SK-N-SH (cell line): Measurements from ENCODE around the gene FAM107B. TPM values are rescaled to one million over a fixed set of nuclear protein-coding genes. Genes with fewer than 3 reads are reported as not detected.

Experiments
- CTCF ChIA-PET: fragments of 300-600, 350-600 bp; formaldehyde crosslinking; extraction: SDS; loops from one replicate; lab custom pipeline; 2021; lab: Yijun Ruan, JAX
- POLR2A ChIA-PET: fragments of 350-600 bp; sonication (Branson Sonifier 250); formaldehyde crosslinking; extraction: SDS; loops from one replicate; lab custom pipeline; 2020; ENCODE audit warnings: antibody characterized with exemption, inconsistent platforms; lab: Yijun Ruan, JAX
- DNase-seq: peaks from one replicate; pipeline ENCODE4 v3.0.0; 2012
- H2AFZ ChIP-seq: fragments of 200-600 bp; sonication (generic); 2 replicates; pipeline ENCODE4 v1.8.1; 2016; ENCODE audit warnings: antibody characterized with exemption, mild to moderate bottlenecking, low read depth
- H3F3A ChIP-seq: fragments of 200-600 bp; sonication (generic); replicated peaks from 2 replicates; pipeline ENCODE3; 2016; ENCODE audit warnings: antibody characterized with exemption, mild to moderate bottlenecking; ENCODE audit not compliant: insufficient read depth
- H3K27ac ChIP-seq, 2 experiments: fragments of 200-500 bp in 1 of 2; fragments of 200-600 bp in 1 of 2; sonication (Bioruptor generic) in 1 of 2; sonication (generic), shearing (Covaris generic) in 1 of 2; 2 replicates each; pipeline versions ENCODE4 v1.5.1 to v1.6.1; 2014 to 2016; ENCODE audit warnings: low read depth in 2 of 2, inconsistent platforms in 1 of 2, low read length in 1 of 2, mild to moderate bottlenecking in 1 of 2, mixed read lengths in 1 of 2
- H3K27me3 ChIP-seq: fragments of 200-600 bp; sonication (generic), shearing (Covaris generic); 2 replicates; pipeline ENCODE4 v1.6.1; 2016; ENCODE audit warnings: mixed run types; ENCODE audit not compliant: insufficient read depth
- H3K36me3 ChIP-seq, 2 experiments: fragments of 200-500 bp in 1 of 2; fragments of 200-600 bp in 1 of 2; sonication (Bioruptor generic) in 1 of 2; sonication (generic) in 1 of 2; replicated peaks in 1 of 2; 2 replicates each; pipeline versions ENCODE3 to v1.5.1; 2014 to 2016; ENCODE audit warnings: low read length in 1 of 2, mild to moderate bottlenecking in 1 of 2; ENCODE audit not compliant: insufficient read depth in 2 of 2, control insufficient read depth in 1 of 2
- H3K4me1 ChIP-seq, 2 experiments: fragments of 200-500 bp in 1 of 2; fragments of 200-600 bp in 1 of 2; sonication (Bioruptor generic) in 1 of 2; sonication (generic), shearing (Covaris generic) in 1 of 2; 2 replicates each; pipeline versions ENCODE4 v1.5.1 to v1.6.1; 2014 to 2016; ENCODE audit warnings: low read depth in 1 of 2, low read length in 1 of 2, mixed run types in 1 of 2; ENCODE audit not compliant: insufficient read depth in 2 of 2, control insufficient read depth in 1 of 2
- H3K4me2 ChIP-seq: fragments of 200-600 bp; sonication (generic), shearing (Covaris generic); 2 replicates; pipeline ENCODE4 v1.6.1; 2017; ENCODE audit warnings: mixed run types
- H3K4me3 ChIP-seq, 2 experiments: fragments of 200-500 bp in 1 of 2; fragments of 200-600 bp in 1 of 2; sonication (Bioruptor generic) in 1 of 2; sonication (generic), shearing (Covaris generic) in 1 of 2; 2 replicates each; pipeline versions ENCODE4 v1.5.1 to v1.8.1; 2014 to 2016; ENCODE audit warnings: low read depth in 2 of 2, inconsistent platforms in 1 of 2, low read length in 1 of 2, mild to moderate bottlenecking in 1 of 2, mixed read lengths in 1 of 2, moderate library complexity in 1 of 2
- H3K79me2 ChIP-seq: fragments of 200-600 bp; sonication (generic); 2 replicates; pipeline ENCODE4 v1.8.1; 2017; ENCODE audit warnings: mild to moderate bottlenecking; ENCODE audit not compliant: insufficient read depth
- H3K9ac ChIP-seq: fragments of 200-600 bp; sonication (generic); 2 replicates; pipeline ENCODE4 v1.6.1; 2017; ENCODE audit warnings: mixed run types
- H3K9me2 ChIP-seq: fragments of 200-600 bp; sonication (generic); 2 replicates; pipeline ENCODE4 v1.6.1; 2017; ENCODE audit warnings: mixed run types
- H3K9me3 ChIP-seq: fragments of 200-600 bp; sonication (generic); 2 replicates; pipeline ENCODE4 v1.6.1; 2017; ENCODE audit warnings: mixed run types, mild to moderate bottlenecking, moderate library complexity
- H4K20me1 ChIP-seq: fragments of 200-600 bp; sonication (generic); 2 replicates; pipeline ENCODE4 v1.6.1; 2017; ENCODE audit warnings: mild to moderate bottlenecking, mixed run types; ENCODE audit not compliant: insufficient read depth
- CTCF ChIP-seq: fragments of 200-600 bp; sonication (generic); IDR thresholded peaks from 2 replicates; pipeline ENCODE4 v1.6.1; 2017; ENCODE audit warnings: antibody characterized with exemption, mild to moderate bottlenecking, moderate library complexity
- FOXJ3 ChIP-seq: sonication (generic); formaldehyde crosslinking; IDR thresholded peaks from 2 replicates; pipeline ENCODE4 v1.5.1; 2020; ENCODE audit warnings: mild to moderate bottlenecking, missing genetic modification reagents
- JUND ChIP-seq: IDR thresholded peaks from 2 replicates; pipeline ENCODE4 v1.4.0; 2012
- NFIC ChIP-seq: IDR thresholded peaks from 2 replicates; pipeline ENCODE4 v1.4.0; 2012; ENCODE audit warnings: borderline replicate concordance
- REST ChIP-seq: IDR thresholded peaks from 2 replicates; pipeline ENCODE4 v1.6.1; 2012; ENCODE audit warnings: mild to moderate bottlenecking, low read depth, low read length, moderate library complexity
- RXRA ChIP-seq: IDR thresholded peaks from 2 replicates; pipeline ENCODE4 v1.4.0; 2012; ENCODE audit warnings: low read depth, mild to moderate bottlenecking, borderline replicate concordance
- SIN3A ChIP-seq: IDR thresholded peaks from 2 replicates; pipeline ENCODE4 v1.6.1; 2012; ENCODE audit warnings: low read depth, mild to moderate bottlenecking, low read length, moderate library complexity, borderline replicate concordance
- ZBTB33 ChIP-seq: IDR thresholded peaks from 2 replicates; pipeline ENCODE4 v1.4.0; 2012; ENCODE audit warnings: low read depth, borderline replicate concordance
- WGBS: methylation state at CpG from one replicate; pipeline ENCODE4 v1.1.6; 2017; ENCODE audit warnings: low lambda C conversion rate; 5-methylcytosine and 5-hydroxymethylcytosine counted together
- polyA plus RNA-seq, 3 experiments: library from polyadenylated mRNA; depleted of rRNA; stranded (reverse); fragments of >200 nt; gene quantifications; 2 replicates each; pipeline ENCODE4 v1.2.3, GENCODE V29; 2012
- TF ChIP-seq, protein P1 (sequence below): fragments of 150-350 bp; IDR thresholded peaks from 2 replicates; pipeline ENCODE4 v1.6.1; 2017; ENCODE audit warnings: antibody characterized with exemption, low read length, low read depth, borderline replicate concordance

Gene FAM107B
- polyA plus RNA-seq, 1 of the 3 experiments (the other 2 are of a cell fraction), result 1.0 TPM

DNA sequence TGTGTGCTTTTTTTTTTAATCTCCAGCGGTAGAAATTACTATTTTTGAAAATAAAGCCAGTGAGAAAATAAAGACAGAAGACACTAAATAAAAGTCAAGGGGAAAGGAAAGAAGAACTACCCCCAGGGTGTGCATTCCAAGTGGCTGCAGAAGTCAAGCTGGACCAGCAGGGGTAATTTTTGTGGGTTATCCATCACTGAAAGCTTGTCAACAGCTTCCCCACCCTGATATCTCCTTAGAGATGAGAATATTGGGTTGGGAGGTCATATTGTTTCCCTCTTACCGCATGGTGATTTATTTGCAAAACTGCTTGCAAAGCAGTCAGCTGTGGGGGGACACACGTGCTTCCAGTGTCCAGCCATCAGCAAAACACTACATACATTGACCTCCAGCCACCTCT lies 46.4 kb downstream of the FAM107B start (continued):
- no peak for TF ChIP-seq ZBTB33

DNA sequence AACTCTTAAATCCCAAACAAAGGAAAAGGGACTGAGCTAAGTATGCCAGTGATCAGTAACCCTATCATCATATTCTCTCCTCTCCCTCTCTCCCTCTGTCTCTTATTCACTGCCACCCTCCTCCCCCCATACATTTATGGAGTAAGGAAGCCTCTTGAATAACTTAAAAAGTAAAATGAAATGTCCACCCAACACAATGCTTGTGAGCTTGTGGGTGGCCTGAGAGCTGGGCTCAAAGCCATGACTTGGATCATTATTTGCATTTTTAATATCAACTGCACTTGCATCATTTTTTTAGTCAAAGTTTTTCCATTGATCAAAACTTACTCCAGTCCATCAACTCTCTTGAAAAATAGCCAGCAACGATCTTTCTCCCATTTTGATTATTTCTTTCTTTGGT lies 46.8 kb downstream of the FAM107B start:
- Histone ChIP-seq H3K36me3 (no peaks in the 10 kb centered on the region), H3K4me1 (no peaks in the 10 kb centered on the region), H3K27ac (no peak overlapping the region), H3K9me2 (no peaks in the 10 kb centered on the region), H3K27me3 (no peaks in the 10 kb centered on the region), H3F3A (no peaks in the 10 kb centered on the region), H2AFZ (no peak overlapping the region), H4K20me1 (no peaks in the 10 kb centered on the region), H3K9ac (no peak overlapping the region), H3K79me2 (no peaks in the 10 kb centered on the region), H3K9me3 (no peaks in the 10 kb centered on the region), H3K4me3 (no peak overlapping the region), H3K4me2 (no peak overlapping the region)
- ChIA-PET POLR2A (no interaction called here), CTCF (interaction anchor here (1.1 kb wide), 1 partner anchor 31 kb away, joined by 3 read pairs; no protein-coding TSS in a partner anchor)
- 13% methylated on average over 1 of the region's 1 CpG for WGBS
- DNase-seq, result no peak
- TF ChIP-seq JUND, result no peak
- TF ChIP-seq, protein P1, sequence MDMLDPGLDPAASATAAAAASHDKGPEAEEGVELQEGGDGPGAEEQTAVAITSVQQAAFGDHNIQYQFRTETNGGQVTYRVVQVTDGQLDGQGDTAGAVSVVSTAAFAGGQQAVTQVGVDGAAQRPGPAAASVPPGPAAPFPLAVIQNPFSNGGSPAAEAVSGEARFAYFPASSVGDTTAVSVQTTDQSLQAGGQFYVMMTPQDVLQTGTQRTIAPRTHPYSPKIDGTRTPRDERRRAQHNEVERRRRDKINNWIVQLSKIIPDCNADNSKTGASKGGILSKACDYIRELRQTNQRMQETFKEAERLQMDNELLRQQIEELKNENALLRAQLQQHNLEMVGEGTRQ, result no peak
- no peak for TF ChIP-seq NFIC
- TF ChIP-seq ZBTB33, result no peak
- TF ChIP-seq SIN3A, result no peak
- no peak for TF ChIP-seq REST
- TF ChIP-seq FOXJ3 (CRISPR knock-in tag), result no peak
- no peak for TF ChIP-seq CTCF
- TF ChIP-seq RXRA, result no peak
- TF ChIP-seq, all 33 proteins: peak for 0
